Stimulated activated naive CD8-positive, alpha-beta T cell treated with anti-CD3 and anti-CD28 coated beads, Interleukin-15, Interleukin-2, amounts not matched to agents 100 ng/mL and 50 ng/mL, for 24 hours (primary cell): ENCODE results near the gene CNP.

ENCODE experiments used
- H3K27ac Mint-ChIP-seq: one replicate; pipeline ENCODE4 v1.8.0; 2021; ENCODE audit warnings: mild to moderate bottlenecking, mixed read lengths
- H3K27me3 Mint-ChIP-seq: one replicate; pipeline ENCODE4 v1.8.0; 2021; ENCODE audit warnings: mixed read lengths
- H3K36me3 Mint-ChIP-seq: one replicate; pipeline ENCODE4 v1.8.0; 2021; ENCODE audit warnings: low read depth, mixed read lengths
- H3K4me1 Mint-ChIP-seq: one replicate; pipeline ENCODE4 v1.8.0; 2021; ENCODE audit warnings: low read depth, mixed read lengths
- H3K4me3 Mint-ChIP-seq: one replicate; pipeline ENCODE4 v1.8.0; 2021; ENCODE audit warnings: mild to moderate bottlenecking, mixed read lengths
- H3K9me3 Mint-ChIP-seq: one replicate; pipeline ENCODE4 v1.8.0; 2021; ENCODE audit warnings: mixed read lengths

The CNP gene

GRCh38 chr17:41935641-41936040 is 31.0 kb upstream of the CNP start:
- no peaks in the 10 kb centered on the region for H3K9me3 Mint-ChIP-seq
- H3K27me3 Mint-ChIP-seq = no peaks in the 10 kb centered on the region
- H3K27ac Mint-ChIP-seq = no peak overlapping the region
- no peak overlapping the region for H3K4me3 Mint-ChIP-seq
- H3K4me1 Mint-ChIP-seq = peaks cover 10% of the 10 kb centered on the region
- H3K36me3 Mint-ChIP-seq = no peaks in the 10 kb centered on the region

GRCh38 chr17:41937970-41938954 is 28.3 kb upstream of the CNP start:
- Mint-ChIP-seq H3K4me1 (no peaks in the 10 kb centered on the region), H3K27me3 (no peaks in the 10 kb centered on the region), H3K36me3 (no peaks in the 10 kb centered on the region), H3K27ac (no peak overlapping the region), H3K4me3 (no peak overlapping the region), H3K9me3 (no peaks in the 10 kb centered on the region)

DNA sequence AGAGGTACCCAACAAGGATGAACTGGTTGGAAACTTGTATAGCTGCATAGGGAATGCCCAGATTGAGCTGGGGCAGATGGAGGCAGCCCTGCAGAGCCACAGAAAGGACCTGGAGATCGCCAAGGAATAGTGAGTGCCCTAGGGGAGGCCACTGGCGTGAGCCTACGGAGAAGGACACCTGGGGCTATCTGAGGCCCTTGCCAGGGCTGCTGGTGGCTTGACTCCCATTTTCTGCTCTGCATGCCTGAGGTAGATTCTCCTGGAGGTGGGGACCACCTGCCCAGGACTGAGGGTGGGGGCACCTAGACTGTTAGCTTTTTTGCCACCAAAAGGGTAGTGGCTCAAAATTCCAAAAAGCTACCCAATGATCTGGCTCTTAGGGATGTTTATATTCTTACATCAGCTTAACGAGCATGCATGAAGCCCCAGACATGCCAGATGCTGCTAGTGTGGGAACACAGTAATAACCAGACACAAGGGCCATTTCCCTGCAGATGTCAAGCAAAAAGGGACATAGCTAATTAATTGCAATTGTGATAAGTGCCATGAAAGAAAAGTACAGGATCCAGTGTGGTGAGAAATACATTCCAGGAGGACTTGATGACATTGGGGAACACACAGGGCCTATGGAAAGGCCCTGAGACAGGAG is 27.4 kb upstream of the CNP start:
- Mint-ChIP-seq H3K4me1 (no peaks in the 10 kb centered on the region), H3K4me3 (no peak overlapping the region), H3K9me3 (no peaks in the 10 kb centered on the region), H3K36me3 (no peaks in the 10 kb centered on the region), H3K27me3 (no peaks in the 10 kb centered on the region), H3K27ac (no peak overlapping the region)

- no peaks in the 10 kb centered on the region for H3K36me3 Mint-ChIP-seq
- H3K27me3 Mint-ChIP-seq = no peaks in the 10 kb centered on the region
- no peak overlapping the region for H3K27ac Mint-ChIP-seq
- no peaks in the 10 kb centered on the region for H3K9me3 Mint-ChIP-seq
- H3K4me1 Mint-ChIP-seq = no peaks in the 10 kb centered on the region
- H3K4me3 Mint-ChIP-seq = no peak overlapping the region
Observed at GRCh38 chr17:41939693-41940090, 26.9 kb upstream of the CNP start.

GRCh38 chr17:41941168-41941567 is 25.4 kb upstream of the CNP start:
- Mint-ChIP-seq H3K9me3 (no peaks in the 10 kb centered on the region), H3K4me3 (no peak overlapping the region), H3K27ac (no peak overlapping the region), H3K27me3 (no peaks in the 10 kb centered on the region), H3K36me3 (no peaks in the 10 kb centered on the region), H3K4me1 (no peaks in the 10 kb centered on the region)

- Mint-ChIP-seq H3K27me3 (no peaks in the 10 kb centered on the region), H3K4me3 (no peak overlapping the region), H3K27ac (no peak overlapping the region)
Observed at GRCh38 chr17:41942626-41943373, 23.8 kb upstream of the CNP start.

DNA sequence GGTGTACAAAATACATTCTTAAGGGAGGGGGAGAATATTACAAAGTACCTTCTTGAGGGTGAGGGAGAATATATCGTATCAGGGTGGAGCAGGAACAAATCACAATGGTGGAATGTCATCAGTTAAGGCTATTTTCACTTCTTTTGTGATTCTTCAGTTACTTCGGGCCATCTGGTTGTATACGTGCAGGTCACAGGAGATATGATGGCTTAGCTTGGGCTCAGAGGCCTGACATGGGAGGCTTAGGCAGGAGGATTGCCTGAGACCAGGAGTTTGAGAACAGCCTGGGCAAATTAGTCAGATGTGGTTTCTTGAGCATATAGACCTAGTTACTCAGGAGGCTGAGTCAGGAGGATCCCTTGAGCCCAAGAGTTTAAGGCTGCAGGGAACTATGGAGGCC is 23.1 kb upstream of the CNP start:
- no peaks in the 10 kb centered on the region for H3K4me1 Mint-ChIP-seq
- H3K27me3 Mint-ChIP-seq = no peaks in the 10 kb centered on the region
- H3K27ac Mint-ChIP-seq = no peak overlapping the region
- no peaks in the 10 kb centered on the region for H3K36me3 Mint-ChIP-seq
- no peak overlapping the region for H3K4me3 Mint-ChIP-seq
- no peaks in the 10 kb centered on the region for H3K9me3 Mint-ChIP-seq

More at GRCh38 chr17:41942626-41943373, 23.8 kb upstream of the CNP start:
- no peaks in the 10 kb centered on the region for H3K9me3 Mint-ChIP-seq
- no peaks in the 10 kb centered on the region for H3K36me3 Mint-ChIP-seq
- H3K4me1 Mint-ChIP-seq = no peaks in the 10 kb centered on the region

DNA sequence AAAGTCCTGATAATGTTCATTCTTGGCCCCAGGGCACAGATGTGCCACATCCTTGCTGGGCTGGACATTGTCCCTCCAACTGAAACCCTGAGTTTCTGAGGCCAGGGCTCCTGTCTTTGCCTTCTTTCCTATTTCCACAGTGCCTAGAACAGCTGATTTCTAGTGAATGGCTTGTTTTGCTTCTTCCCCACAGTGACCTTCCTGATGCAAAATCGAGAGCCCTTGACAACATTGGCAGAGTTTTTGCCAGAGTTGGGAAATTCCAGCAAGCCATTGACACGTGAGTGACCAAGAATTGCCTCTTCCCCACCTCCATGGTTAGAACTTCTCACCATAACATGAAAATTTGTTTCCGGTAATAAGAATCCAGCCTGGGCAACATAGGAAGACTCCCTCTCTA is 21.7 kb upstream of the CNP start:
- H3K9me3 Mint-ChIP-seq = no peaks in the 10 kb centered on the region

DNA sequence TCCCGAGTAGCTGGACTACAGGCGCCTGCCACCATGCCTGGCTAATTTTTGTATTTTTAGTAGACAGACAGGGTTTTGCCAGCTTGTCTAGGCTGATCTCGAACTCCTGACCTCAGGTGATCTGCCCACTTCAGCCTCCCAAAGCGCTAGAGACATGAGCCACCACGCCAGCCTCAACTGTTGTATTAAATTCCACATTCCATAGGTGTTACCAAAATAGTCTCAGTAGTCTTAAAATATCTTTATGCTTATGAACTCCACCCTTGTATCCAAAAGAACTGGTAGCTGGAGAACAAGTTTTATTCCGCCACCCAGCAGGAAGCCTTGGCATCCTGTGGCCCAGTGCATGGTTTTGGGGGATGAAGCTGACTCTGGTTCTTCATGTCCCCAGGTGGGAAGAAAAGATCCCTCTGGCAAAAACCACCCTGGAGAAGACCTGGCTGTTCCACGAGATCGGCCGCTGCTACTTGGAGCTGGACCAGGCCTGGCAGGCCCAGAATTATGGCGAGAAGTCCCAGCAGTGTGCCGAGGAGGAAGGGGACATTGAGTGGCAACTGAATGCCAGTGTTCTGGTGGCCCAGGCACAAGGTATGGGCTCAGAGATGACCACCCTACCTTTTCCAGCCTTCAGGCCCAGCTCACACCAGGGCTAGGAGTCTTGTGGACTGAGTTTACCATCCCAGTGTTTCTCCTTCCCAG is 17.7 kb upstream of the CNP start:
- Mint-ChIP-seq H3K27me3 (no peaks in the 10 kb centered on the region), H3K9me3 (no peaks in the 10 kb centered on the region), H3K27ac (no peak overlapping the region), H3K36me3 (no peaks in the 10 kb centered on the region), H3K4me3 (no peak overlapping the region), H3K4me1 (no peaks in the 10 kb centered on the region)

More for the DNA sequence above, 21.7 kb upstream of the CNP start:
- Mint-ChIP-seq H3K27ac (no peak overlapping the region), H3K4me3 (no peak overlapping the region), H3K4me1 (no peaks in the 10 kb centered on the region), H3K36me3 (no peaks in the 10 kb centered on the region), H3K27me3 (no peaks in the 10 kb centered on the region)

GRCh38 chr17:41956522-41956921 is 10.1 kb upstream of the CNP start:
- Mint-ChIP-seq H3K4me3 (no peak overlapping the region), H3K9me3 (no peaks in the 10 kb centered on the region), H3K4me1 (no peaks in the 10 kb centered on the region), H3K27me3 (no peaks in the 10 kb centered on the region), H3K27ac (no peak overlapping the region), H3K36me3 (no peaks in the 10 kb centered on the region)

DNA sequence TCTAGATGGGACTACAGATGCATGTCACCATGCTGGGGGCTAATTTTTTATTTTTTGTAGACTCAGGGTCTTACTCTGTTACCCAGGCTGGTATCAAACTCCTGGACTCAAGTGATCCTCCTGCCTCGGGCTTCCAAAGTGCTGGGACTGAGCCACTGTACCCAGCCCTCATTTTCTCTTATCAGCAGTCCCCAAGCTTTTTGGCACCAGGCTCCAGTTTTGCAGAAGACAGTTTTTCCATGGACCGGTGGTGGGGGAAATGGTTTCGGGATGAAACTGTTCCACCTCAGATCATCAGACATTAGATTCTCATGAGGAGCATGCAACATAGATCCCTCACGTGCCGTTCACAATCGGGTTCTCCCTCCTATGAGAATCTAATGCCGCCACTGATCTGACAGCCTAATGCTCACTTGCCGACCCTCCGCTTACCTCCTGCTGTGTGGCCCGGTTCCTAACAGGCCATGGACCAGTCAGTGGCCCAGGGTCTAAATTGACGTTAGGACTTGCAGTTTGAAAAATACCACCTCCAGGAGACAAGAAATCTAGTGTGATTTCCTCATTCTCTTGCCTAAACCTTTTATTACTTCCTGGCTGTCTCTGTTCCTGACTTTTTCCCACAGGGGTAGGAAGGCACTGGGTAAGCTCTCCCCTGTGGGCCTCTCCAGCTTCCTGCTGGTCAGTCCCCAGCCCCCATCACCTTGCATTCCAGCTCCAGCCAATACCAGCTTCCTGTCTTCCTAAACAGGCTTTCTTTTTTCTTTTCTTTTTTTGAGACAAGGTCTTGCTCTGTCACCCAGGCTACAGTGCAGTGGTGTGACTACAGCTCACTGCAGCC is 9.3 kb upstream of the CNP start:
- no peaks in the 10 kb centered on the region for H3K36me3 Mint-ChIP-seq
- H3K27ac Mint-ChIP-seq = no peak overlapping the region
- no peaks in the 10 kb centered on the region for H3K27me3 Mint-ChIP-seq
- H3K9me3 Mint-ChIP-seq = no peaks in the 10 kb centered on the region
- no peak overlapping the region for H3K4me3 Mint-ChIP-seq
- H3K4me1 Mint-ChIP-seq = no peaks in the 10 kb centered on the region

DNA sequence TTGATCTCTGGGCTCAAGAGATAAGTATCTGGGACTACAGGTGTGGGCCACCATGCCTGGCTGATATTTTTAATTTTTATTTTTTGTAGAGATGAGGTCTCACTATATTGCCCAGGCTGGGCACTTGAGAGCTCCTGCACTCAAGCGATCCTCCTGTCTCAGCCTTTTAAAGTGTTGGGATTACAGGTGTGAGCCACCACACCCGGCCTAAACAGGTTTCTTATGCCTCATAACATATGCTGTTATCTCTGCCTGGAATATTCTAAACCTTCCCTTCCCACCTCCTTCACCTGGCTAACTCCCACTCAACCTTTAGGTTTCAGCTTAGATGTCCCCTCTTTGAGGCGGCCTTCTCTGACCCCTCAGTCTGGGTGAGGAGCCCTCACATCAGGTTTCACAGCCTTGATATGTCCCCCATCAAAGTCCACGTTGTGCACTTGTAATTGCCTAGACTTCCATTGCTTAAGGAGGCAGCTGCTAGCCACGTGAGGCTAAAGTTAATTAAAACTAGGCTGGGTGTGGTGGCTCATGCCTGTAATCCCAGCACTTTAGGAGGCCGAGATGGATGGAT is 8.6 kb upstream of the CNP start:
- H3K4me1 Mint-ChIP-seq = no peaks in the 10 kb centered on the region

DNA sequence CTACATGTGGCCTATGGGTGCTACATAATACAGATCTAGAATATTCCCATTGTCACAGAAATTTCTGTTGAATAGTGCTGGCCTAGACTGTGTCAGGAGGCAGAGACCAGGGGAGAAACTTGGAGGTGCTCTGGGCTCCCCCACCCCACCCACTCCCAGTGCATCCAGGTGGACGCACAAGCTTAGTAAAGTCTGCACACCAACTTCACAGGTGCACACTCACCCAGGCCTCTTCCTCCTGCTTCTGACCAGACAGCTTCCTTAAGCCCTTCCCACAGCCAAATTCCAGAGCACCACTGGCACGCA is 7.6 kb upstream of the CNP start:
- H3K27ac Mint-ChIP-seq = no peak overlapping the region
- no peaks in the 10 kb centered on the region for H3K4me1 Mint-ChIP-seq
- no peaks in the 10 kb centered on the region for H3K36me3 Mint-ChIP-seq
- H3K9me3 Mint-ChIP-seq = no peaks in the 10 kb centered on the region
- no peak overlapping the region for H3K4me3 Mint-ChIP-seq
- no peaks in the 10 kb centered on the region for H3K27me3 Mint-ChIP-seq

More for the DNA sequence above, 8.6 kb upstream of the CNP start:
- Mint-ChIP-seq H3K36me3 (no peaks in the 10 kb centered on the region), H3K27me3 (no peaks in the 10 kb centered on the region), H3K27ac (no peak overlapping the region), H3K4me3 (no peak overlapping the region), H3K9me3 (no peaks in the 10 kb centered on the region)
